Measurements from ENCODE around the gene GPR137.

The GPR137 gene

GRCh38 chr11:64248578-64248977, 37.1 kb upstream of the GPR137 start:
- Histone ChIP-seq H3K4me3 (ENCODE audit: low read depth, low read length) (no peak overlapping the region), H3K9me3 (no peaks in the 10 kb centered on the region), H3K36me3 (no peaks in the 10 kb centered on the region), H3K4me1 (no peaks in the 10 kb centered on the region; the same call in 1 of the 2 replicates), H3K27me3 (no peaks in the 10 kb centered on the region)
- no peak for DNase-seq
- no peak for TF ChIP-seq CTCF (IDR thresholded peaks at IDR 0.05; ENCODE audit: low read depth, low read length)

GRCh38 chr11:64249038-64249437, 36.6 kb upstream of the GPR137 start:
- TF ChIP-seq CTCF (IDR thresholded peaks at IDR 0.05; ENCODE audit: low read depth, low read length): no peak
- H3K36me3 ChIP-seq: no peaks in the 10 kb centered on the region
- no peaks in the 10 kb centered on the region; the same call in 1 of the 2 replicates for H3K4me1 ChIP-seq
- DNase-seq: no peak
- no peak overlapping the region for H3K4me3 ChIP-seq (ENCODE audit: low read depth, low read length)
- no peaks in the 10 kb centered on the region for H3K27me3 ChIP-seq
- no peaks in the 10 kb centered on the region for H3K9me3 ChIP-seq

GRCh38 chr11:64249563-64250414, 35.9 kb upstream of the GPR137 start:
- Histone ChIP-seq H3K9me3 (no peaks in the 10 kb centered on the region), H3K36me3 (no peaks in the 10 kb centered on the region), H3K27me3 (no peaks in the 10 kb centered on the region), H3K4me1 (no peaks in the 10 kb centered on the region; the same call in 1 of the 2 replicates), H3K4me3 (ENCODE audit: low read depth, low read length) (no peak overlapping the region)
- TF ChIP-seq CTCF (IDR thresholded peaks at IDR 0.05; ENCODE audit: low read depth, low read length): no peak
- DNase-seq: no peak

GRCh38 chr11:64250415-64251015, 35.1 kb upstream of the GPR137 start:
- Histone ChIP-seq H3K4me3 (ENCODE audit: low read depth, low read length) (peak overlapping the region; percentile 49), H3K4me1 (no peaks in the 10 kb centered on the region; the same call in 1 of the 2 replicates), H3K27me3 (no peaks in the 10 kb centered on the region), H3K9me3 (no peaks in the 10 kb centered on the region), H3K36me3 (no peaks in the 10 kb centered on the region)
- TF ChIP-seq CTCF (IDR thresholded peaks at IDR 0.05; ENCODE audit: low read depth, low read length): no peak
- DNase-seq: no peak

GRCh38 chr11:64251016-64251752, 34.5 kb upstream of the GPR137 start, which contains the start of gene PLCB3:
Gene PLCB3 (plus strand): TSS chr11:64251530. CDS start chr11:64251650, 120 bp downstream.
- Histone ChIP-seq H3K9me3 (no peaks in the 10 kb centered on the region), H3K27me3 (no peaks in the 10 kb centered on the region), H3K36me3 (no peaks in the 10 kb centered on the region), H3K4me1 (no peaks in the 10 kb centered on the region; the same call in 1 of the 2 replicates), H3K4me3 (ENCODE audit: low read depth, low read length) (peak within 1 kb of the TSS; percentile 70)
- TF ChIP-seq CTCF (IDR thresholded peaks at IDR 0.05; ENCODE audit: low read depth, low read length): peak; percentile 32; the same call in 1 of the 2 replicates
- DNase-seq: peak; percentile 55
